T-helper 2 cell treated with Interferon-gamma antibody and Interleukin-4, amounts not matched to agents 5 μg/mL and 100 μg/mL, for 36 hours (primary cell): ENCODE results near the gene DGKA.
A peak's percentile ranks its signal among the peaks of the same experiment; 100 is the strongest.

ENCODE experiments used
- DNase-seq: peaks from one replicate; pipeline ENCODE4 v3.0.0; 2021; ENCODE audit warnings: low spot score
- H3K27ac Mint-ChIP-seq: one replicate; pipeline ENCODE4 v1.8.0; 2021; ENCODE audit warnings: mild to moderate bottlenecking, mixed read lengths
- H3K27me3 Mint-ChIP-seq: one replicate; pipeline ENCODE4 v1.8.0; 2021; ENCODE audit warnings: low read depth, mixed read lengths
- H3K36me3 Mint-ChIP-seq: one replicate; pipeline ENCODE4 v1.8.0; 2021; ENCODE audit warnings: low read depth, mixed read lengths
- H3K4me1 Mint-ChIP-seq: one replicate; pipeline ENCODE4 v1.8.0; 2021; ENCODE audit warnings: low read depth, mixed read lengths
- H3K4me3 Mint-ChIP-seq: one replicate; pipeline ENCODE4 v1.8.0; 2022; ENCODE audit warnings: mild to moderate bottlenecking, moderate library complexity, mixed read lengths
- H3K9me3 Mint-ChIP-seq: one replicate; pipeline ENCODE4 v1.8.0; 2021; ENCODE audit warnings: mixed read lengths

DGKA gene

GRCh38 chr12:55925371-55925770 lies 5.6 kb upstream of the DGKA start:
- peaks cover 50% of the 10 kb centered on the region for H3K4me1 Mint-ChIP-seq
- peak overlapping the region; percentile 97 for H3K27ac Mint-ChIP-seq
- peaks cover 46% of the 10 kb centered on the region for H3K36me3 Mint-ChIP-seq
- no peak for DNase-seq
- H3K9me3 Mint-ChIP-seq: no peaks in the 10 kb centered on the region
- H3K27me3 Mint-ChIP-seq: peaks cover 2% of the 10 kb centered on the region
- peak overlapping the region; percentile 99 for H3K4me3 Mint-ChIP-seq

- no peak for DNase-seq
- Mint-ChIP-seq H3K9me3 (no peaks in the 10 kb centered on the region), H3K27ac (peak overlapping the region; percentile 97), H3K4me3 (peak overlapping the region; percentile 99), H3K4me1 (peaks cover 51% of the 10 kb centered on the region), H3K36me3 (peaks cover 46% of the 10 kb centered on the region), H3K27me3 (peaks cover 2% of the 10 kb centered on the region)
Measured at GRCh38 chr12:55925870-55926737, 4.9 kb upstream of the DGKA start.

- Mint-ChIP-seq H3K9me3 (no peaks in the 10 kb centered on the region), H3K27me3 (peaks cover 2% of the 10 kb centered on the region)
Measured at GRCh38 chr12:55926738-55927587, 4.0 kb upstream of the DGKA start.

GRCh38 chr12:55927588-55928502 lies 3.1 kb upstream of the DGKA start, which contains the start of gene PYM1:
TSS of gene PYM1 (minus strand) at chr12:55927894. CDS start at chr12:55927761, 133 bp downstream.
- Mint-ChIP-seq H3K27ac (peak within 1 kb of the TSS; percentile 97), H3K4me1 (peaks cover 40% of the 10 kb centered on the region), H3K9me3 (no peaks in the 10 kb centered on the region), H3K4me3 (peak within 1 kb of the TSS; percentile 99), H3K36me3 (peaks cover 47% of the 10 kb centered on the region), H3K27me3 (peaks cover 2% of the 10 kb centered on the region)
- peak; percentile 74 for DNase-seq

More at GRCh38 chr12:55926738-55927587, 4.0 kb upstream of the DGKA start:
- peaks cover 44% of the 10 kb centered on the region for H3K4me1 Mint-ChIP-seq
- peak overlapping the region; percentile 99 for H3K4me3 Mint-ChIP-seq
- peak; percentile 88 for DNase-seq
- peaks cover 47% of the 10 kb centered on the region for H3K36me3 Mint-ChIP-seq
- H3K27ac Mint-ChIP-seq: peak overlapping the region; percentile 97

GRCh38 chr12:55929306-55929791 lies 1.6 kb upstream of the DGKA start:
- peaks cover 44% of the 10 kb centered on the region for H3K4me1 Mint-ChIP-seq

GRCh38 chr12:55931317-55931779 lies 386 bp downstream of the DGKA start:
- Mint-ChIP-seq H3K27me3 (peaks cover 2% of the 10 kb centered on the region), H3K4me1 (peaks cover 46% of the 10 kb centered on the region)
- DNase-seq: no peak

More at GRCh38 chr12:55929306-55929791, 1.6 kb upstream of the DGKA start:
- Mint-ChIP-seq H3K27me3 (peaks cover 2% of the 10 kb centered on the region), H3K4me3 (peak overlapping the region; percentile 99), H3K36me3 (peaks cover 52% of the 10 kb centered on the region), H3K27ac (peak overlapping the region; percentile 97), H3K9me3 (no peaks in the 10 kb centered on the region)
- peak; percentile 85 for DNase-seq

GRCh38 chr12:55931780-55932550 lies 1.0 kb downstream of the DGKA start:
- peaks cover 48% of the 10 kb centered on the region for H3K4me1 Mint-ChIP-seq
- peaks cover 61% of the 10 kb centered on the region for H3K36me3 Mint-ChIP-seq
- H3K27me3 Mint-ChIP-seq: peaks cover under 1% of the 10 kb centered on the region
- H3K9me3 Mint-ChIP-seq: no peaks in the 10 kb centered on the region
- H3K27ac Mint-ChIP-seq: peak overlapping the region; percentile 97
- peak; percentile 34 for DNase-seq
- peak overlapping the region; percentile 99 for H3K4me3 Mint-ChIP-seq

More at GRCh38 chr12:55931317-55931779, 386 bp downstream of the DGKA start:
- Mint-ChIP-seq H3K36me3 (peaks cover 56% of the 10 kb centered on the region), H3K4me3 (peak overlapping the region; percentile 99), H3K9me3 (no peaks in the 10 kb centered on the region), H3K27ac (peak overlapping the region; percentile 97)

- Mint-ChIP-seq H3K27me3 (no peaks in the 10 kb centered on the region), H3K9me3 (no peaks in the 10 kb centered on the region), H3K4me1 (peaks cover 53% of the 10 kb centered on the region), H3K27ac (peak overlapping the region; percentile 97), H3K36me3 (peaks cover 62% of the 10 kb centered on the region), H3K4me3 (peak overlapping the region; percentile 99)
- DNase-seq: no peak
Measured at GRCh38 chr12:55932551-55932910, 1.6 kb downstream of the DGKA start.

- H3K4me1 Mint-ChIP-seq: peaks cover 56% of the 10 kb centered on the region
- peaks cover 69% of the 10 kb centered on the region for H3K36me3 Mint-ChIP-seq
- H3K9me3 Mint-ChIP-seq: no peaks in the 10 kb centered on the region
- no peak for DNase-seq
- H3K4me3 Mint-ChIP-seq: peak overlapping the region; percentile 99
- peak overlapping the region; percentile 53 for H3K27ac Mint-ChIP-seq
- H3K27me3 Mint-ChIP-seq: no peaks in the 10 kb centered on the region
Measured at GRCh38 chr12:55933169-55933798, 2.3 kb downstream of the DGKA start.

GRCh38 chr12:55933799-55934742 lies 3.1 kb downstream of the DGKA start:
- Mint-ChIP-seq H3K4me3 (peak overlapping the region; percentile 99), H3K9me3 (no peaks in the 10 kb centered on the region), H3K4me1 (peaks cover 61% of the 10 kb centered on the region), H3K27ac (peak overlapping the region; percentile 53), H3K36me3 (peaks cover 77% of the 10 kb centered on the region), H3K27me3 (no peaks in the 10 kb centered on the region)
- DNase-seq: no peak

GRCh38 chr12:55934773-55935172 lies 3.8 kb downstream of the DGKA start:
- Mint-ChIP-seq H3K9me3 (no peaks in the 10 kb centered on the region), H3K27me3 (no peaks in the 10 kb centered on the region), H3K4me1 (peaks cover 60% of the 10 kb centered on the region), H3K27ac (peak overlapping the region; percentile 13), H3K36me3 (peaks cover 81% of the 10 kb centered on the region), H3K4me3 (peak overlapping the region; percentile 99)
- DNase-seq: no peak
